GM12873 (cell line): ENCODE data around the gene MLXIP.

ENCODE experiments used
- TF ChIP-seq, protein P1 (sequence below): IDR thresholded peaks from 2 replicates; pipeline ENCODE4 v1.5.1; 2012; ENCODE audit warnings: low read depth, mild to moderate bottlenecking, moderate library complexity, low read length, control low read depth; ENCODE audit not compliant: insufficient read depth; ENCODE audit errors: missing control alignments

MLXIP gene

DNA sequence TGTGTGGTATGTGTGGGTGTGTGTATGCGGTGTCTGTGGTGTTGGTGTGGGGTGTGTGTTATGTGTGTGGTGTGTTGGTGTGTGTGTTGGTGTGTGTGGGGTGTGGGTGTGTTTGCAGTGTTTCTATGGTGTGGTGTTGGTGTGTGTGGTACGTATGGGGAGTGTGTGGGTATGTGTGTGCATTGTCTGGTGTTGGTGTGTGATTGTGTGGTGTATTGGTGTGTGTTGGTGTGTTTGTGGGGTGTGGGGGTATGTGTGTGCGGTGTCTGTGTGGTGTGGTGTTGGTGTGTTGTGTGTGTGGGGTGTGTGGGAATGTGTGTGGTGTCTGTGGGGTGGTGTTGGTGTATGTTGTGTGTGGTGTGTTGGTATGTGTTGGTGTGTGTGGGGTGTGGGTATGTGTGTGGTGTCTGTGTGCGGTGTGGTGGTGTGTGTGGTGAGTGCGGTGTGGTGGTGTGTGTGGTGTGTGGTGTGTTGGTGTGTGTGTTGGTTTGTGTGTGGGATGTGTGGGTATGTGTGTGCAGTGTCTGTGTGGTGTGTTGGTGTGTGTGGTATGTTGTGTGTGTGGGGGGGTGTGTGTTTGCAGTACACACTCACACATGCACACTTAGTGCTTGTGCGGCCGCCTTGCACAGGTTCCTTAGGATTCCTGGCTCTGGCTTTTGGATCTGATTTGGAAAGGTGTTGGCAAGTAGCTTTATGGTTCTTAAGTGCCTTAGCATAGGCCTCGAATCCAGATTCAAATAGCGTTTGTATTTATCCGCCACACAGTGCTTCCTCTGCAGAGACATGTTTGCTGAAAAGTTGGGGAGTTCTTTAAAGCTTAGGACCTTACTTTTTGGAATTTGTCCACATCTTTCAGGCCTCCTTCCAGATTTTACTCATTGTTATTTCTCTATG lies 16.4 kb downstream of the MLXIP start:
- TF ChIP-seq, protein P1, sequence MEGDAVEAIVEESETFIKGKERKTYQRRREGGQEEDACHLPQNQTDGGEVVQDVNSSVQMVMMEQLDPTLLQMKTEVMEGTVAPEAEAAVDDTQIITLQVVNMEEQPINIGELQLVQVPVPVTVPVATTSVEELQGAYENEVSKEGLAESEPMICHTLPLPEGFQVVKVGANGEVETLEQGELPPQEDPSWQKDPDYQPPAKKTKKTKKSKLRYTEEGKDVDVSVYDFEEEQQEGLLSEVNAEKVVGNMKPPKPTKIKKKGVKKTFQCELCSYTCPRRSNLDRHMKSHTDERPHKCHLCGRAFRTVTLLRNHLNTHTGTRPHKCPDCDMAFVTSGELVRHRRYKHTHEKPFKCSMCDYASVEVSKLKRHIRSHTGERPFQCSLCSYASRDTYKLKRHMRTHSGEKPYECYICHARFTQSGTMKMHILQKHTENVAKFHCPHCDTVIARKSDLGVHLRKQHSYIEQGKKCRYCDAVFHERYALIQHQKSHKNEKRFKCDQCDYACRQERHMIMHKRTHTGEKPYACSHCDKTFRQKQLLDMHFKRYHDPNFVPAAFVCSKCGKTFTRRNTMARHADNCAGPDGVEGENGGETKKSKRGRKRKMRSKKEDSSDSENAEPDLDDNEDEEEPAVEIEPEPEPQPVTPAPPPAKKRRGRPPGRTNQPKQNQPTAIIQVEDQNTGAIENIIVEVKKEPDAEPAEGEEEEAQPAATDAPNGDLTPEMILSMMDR, result no peak

DNA sequence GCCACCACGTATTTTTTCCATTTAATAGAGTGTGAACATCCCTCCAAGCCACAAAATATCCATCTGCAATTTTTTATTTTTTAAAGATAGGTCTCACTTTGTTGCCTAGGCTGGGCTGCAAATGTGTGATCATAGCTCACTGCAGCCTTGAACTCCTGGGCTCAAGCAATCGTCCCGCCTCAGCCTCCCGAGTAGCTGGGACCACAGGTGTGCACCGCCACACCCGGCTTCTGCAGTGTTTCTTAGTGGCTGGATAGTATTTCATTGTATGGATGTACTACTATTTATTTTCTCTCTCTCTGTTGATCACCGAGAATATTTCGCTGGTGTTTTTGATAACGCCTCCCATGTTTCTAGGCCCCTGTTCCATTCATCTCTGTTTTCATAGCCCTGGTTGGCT lies 17.5 kb downstream of the MLXIP start:
- TF ChIP-seq, protein P1, result no peak

DNA sequence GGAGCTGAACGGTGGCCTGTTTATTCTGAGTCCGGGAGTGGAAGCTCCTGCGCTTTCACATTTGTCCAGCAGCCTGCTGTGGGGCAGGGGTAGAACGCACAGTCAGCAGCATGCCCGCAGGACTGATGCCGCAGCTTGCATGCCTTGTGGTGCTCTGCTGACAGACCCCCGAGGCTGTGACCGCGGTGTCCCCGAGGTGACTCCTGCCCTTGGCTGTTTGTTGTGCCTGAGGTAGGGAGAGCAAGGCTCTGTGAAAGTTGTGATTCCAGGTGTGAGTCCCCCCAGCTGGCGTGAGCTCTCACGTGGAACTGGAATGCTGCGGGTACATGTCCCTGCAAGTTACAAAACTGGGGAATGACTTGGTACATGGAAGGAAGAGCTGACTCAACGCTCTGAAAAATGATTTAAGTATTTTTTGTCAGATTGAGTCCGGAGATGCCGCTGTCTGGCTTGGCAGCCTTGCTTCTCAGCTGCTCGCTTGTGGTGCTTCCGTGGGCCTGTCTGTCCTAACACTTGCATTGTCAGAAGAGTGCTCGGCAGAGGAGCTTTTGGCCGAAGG lies 18.1 kb downstream of the MLXIP start:
- TF ChIP-seq, protein P1, result no peak

DNA sequence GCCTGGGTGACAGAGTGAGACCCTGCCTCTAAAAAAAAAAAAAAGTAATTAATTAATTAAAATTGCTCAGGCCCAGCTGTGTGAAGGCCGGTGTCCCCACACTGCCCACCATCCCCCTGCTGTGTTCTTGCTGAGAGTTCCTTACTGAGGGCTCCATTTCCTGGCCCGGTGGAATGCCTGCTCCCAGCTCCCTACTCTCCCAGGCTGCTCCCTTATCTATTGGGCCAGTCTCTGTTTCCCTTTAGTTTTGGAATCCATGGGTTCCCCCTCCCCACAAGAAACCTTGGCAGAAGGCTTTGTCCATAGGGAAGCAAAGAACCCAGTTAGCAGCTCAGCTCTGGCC lies 19.0 kb downstream of the MLXIP start:
- TF ChIP-seq, protein P1, result no peak

DNA sequence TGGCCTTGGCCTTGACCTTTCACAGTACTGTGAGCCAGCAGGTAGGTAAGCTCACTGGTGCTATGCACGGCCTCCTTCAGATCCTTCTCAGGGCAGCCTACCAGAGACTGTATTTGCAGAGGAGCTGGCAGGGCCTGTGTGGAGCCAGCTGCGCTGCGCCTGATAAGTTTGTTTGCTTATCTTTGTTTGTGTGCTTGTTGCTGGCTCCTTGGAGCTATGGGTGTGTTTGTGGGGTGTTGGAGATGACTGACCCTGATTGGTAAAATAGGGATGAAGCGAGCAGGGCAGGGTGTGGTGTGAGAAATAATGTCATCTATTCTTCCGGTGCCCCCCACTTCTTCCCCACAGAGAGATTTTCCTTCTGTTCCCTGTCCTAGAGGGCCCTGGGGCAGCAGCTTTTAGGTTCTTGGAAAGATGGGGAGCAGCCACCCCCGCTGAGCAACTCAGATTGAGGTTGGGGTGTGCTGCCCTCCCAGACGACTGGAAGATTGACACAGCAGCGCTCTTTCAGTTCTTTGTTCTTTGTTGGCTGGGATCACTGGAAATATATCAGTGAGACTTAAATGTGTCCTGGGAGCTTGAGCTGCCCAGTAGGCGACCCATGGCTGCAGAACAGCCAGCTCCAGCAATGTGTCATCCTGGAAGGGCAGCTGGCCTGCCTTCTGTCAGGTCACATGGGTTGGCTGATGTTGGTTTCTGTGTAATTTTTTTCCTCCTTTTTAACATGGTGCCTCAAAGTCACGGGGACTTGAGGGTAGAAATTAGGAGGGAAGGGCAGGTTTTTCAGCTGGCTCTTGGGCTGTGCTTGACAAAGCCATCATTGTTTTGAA lies 19.6 kb downstream of the MLXIP start:
- TF ChIP-seq, protein P1, result no peak

DNA sequence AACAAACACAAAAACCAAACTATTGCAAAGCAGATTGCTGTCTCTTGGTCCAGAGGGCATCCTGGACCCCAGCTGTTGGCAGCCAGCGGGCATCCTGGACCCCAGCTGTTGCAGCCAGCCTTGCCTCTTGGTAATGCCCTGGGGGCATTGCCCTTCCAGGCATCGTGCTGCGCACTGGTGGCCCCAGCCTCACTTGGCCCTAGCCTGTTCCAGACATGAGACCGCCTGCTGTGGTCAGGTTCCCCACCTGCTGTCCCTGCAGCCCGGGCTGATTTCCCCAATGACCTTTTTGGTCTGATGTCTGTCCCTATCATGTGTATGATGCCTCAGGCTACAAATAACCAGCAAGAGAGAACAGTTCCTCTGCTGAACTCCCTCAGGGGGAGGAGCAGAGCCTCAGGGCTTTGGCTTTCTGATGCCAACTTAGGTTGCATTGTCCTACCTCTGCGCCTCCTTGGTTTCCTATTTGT lies 20.8 kb downstream of the MLXIP start:
- TF ChIP-seq, protein P1, result no peak

DNA sequence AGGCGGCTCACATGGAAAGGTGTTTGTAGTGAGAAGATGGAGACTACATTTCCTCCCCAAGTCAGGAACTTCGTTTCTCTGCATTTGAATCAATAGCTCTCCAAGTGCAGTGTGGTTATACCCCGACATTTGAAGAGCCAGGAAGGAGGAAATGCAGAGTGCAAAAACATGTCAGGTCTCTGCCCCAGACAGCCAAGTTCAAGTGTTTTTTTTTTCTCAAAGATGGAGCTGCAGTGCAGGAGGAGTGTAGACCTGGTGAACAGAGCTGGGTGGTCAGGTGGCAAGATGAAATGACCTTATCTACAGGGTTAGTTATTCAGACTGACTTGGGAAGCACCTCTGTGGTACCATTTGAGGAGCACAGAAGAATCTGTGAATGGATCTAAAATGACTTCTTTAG lies 21.3 kb downstream of the MLXIP start:
- TF ChIP-seq, protein P1, result no peak
